IMR-90 (cell line): ENCODE results near the gene GRM4. TPM values are rescaled to one million over a fixed set of nuclear protein-coding genes. Genes with fewer than 3 reads are reported as not detected.
A peak's percentile ranks its signal among the peaks of the same experiment; 100 is the strongest.

Source experiments
- ATAC-seq: fragments of 200-7000 bp; cut with Tn5 transposase; 2 replicates; pipeline ENCODE4 v1.9.1; 2020; ENCODE audit warnings: low read depth, mild to moderate bottlenecking, moderate library complexity
- BruUV-seq: library from RNA; stranded (reverse); fragments of 400-500 nt; replicated peaks from 2 replicates; lab custom pipeline; 2021; lab: Mats Ljungman, UMichigan
- CTCF ChIA-PET: fragments of 300-600 bp; formaldehyde crosslinking; extraction: SDS; loops from one replicate; lab custom pipeline; 2021; ENCODE audit warnings: antibody characterized with exemption; lab: Yijun Ruan, JAX
- POLR2A ChIA-PET: fragments of 300-600 bp; sonication (Branson Sonifier 250); formaldehyde crosslinking; loops from one replicate; lab custom pipeline; 2022; ENCODE audit warnings: antibody characterized with exemption; ENCODE audit not compliant: unreplicated experiment; lab: Charles Lee
- DNase-seq: peaks from one replicate; pipeline ENCODE4 v3.0.0; 2013
- H2AFZ ChIP-seq: replicated peaks from 2 replicates; pipeline ENCODE3; 2013; ENCODE audit warnings: low read length, mild to moderate bottlenecking; ENCODE audit not compliant: poor library complexity
- H2AK5ac ChIP-seq: 2 replicates; pipeline ENCODE4 v1.6.1; 2013; ENCODE audit warnings: low read depth, low read length, inconsistent platforms
- H2AK9ac ChIP-seq: replicated peaks from 2 replicates; pipeline ENCODE3; 2013; ENCODE audit warnings: mild to moderate bottlenecking, low read depth, low read length, moderate library complexity; ENCODE audit not compliant: poor library complexity
- H2BK120ac ChIP-seq: 2 replicates; pipeline ENCODE4 v1.6.1; 2013; ENCODE audit warnings: low read depth, low read length, inconsistent platforms
- H2BK15ac ChIP-seq: 3 replicates; pipeline ENCODE4 v1.6.1; 2013; ENCODE audit warnings: low read depth, low read length, inconsistent platforms
- H2BK20ac ChIP-seq: 2 replicates; pipeline ENCODE4 v1.6.1; 2013; ENCODE audit warnings: low read depth, mild to moderate bottlenecking, inconsistent platforms, low read length, moderate library complexity
- H2BK5ac ChIP-seq: 2 replicates; pipeline ENCODE4 v1.6.1; 2013; ENCODE audit warnings: mild to moderate bottlenecking, low read depth, low read length, inconsistent platforms; ENCODE audit not compliant: poor library complexity, severe bottlenecking
- H3K14ac ChIP-seq: replicated peaks from 2 replicates; pipeline ENCODE4 v1.6.1; 2013; ENCODE audit warnings: low read depth, low read length, inconsistent platforms
- H3K18ac ChIP-seq: 2 replicates; pipeline ENCODE4 v1.6.1; 2013; ENCODE audit warnings: low read depth, low read length, control low read depth
- H3K23ac ChIP-seq: 2 replicates; pipeline ENCODE4 v1.6.1; 2013; ENCODE audit warnings: low read depth, low read length, inconsistent platforms
- H3K27ac ChIP-seq: 2 replicates; pipeline ENCODE4 v1.5.1; 2013; ENCODE audit warnings: mild to moderate bottlenecking, control low read depth, low read length; ENCODE audit not compliant: insufficient read depth
- H3K27me3 ChIP-seq: 2 replicates; pipeline ENCODE4 v1.6.1; 2013; ENCODE audit warnings: low read length; ENCODE audit not compliant: control insufficient read depth, insufficient read depth
- H3K36me3 ChIP-seq: 2 replicates; pipeline ENCODE4 v1.6.1; 2013; ENCODE audit warnings: low read length, mixed read lengths; ENCODE audit not compliant: control insufficient read depth, insufficient read depth
- H3K4ac ChIP-seq: 2 replicates; pipeline ENCODE4 v1.6.1; 2013; ENCODE audit warnings: low read depth, low read length, inconsistent platforms
- H3K4me1 ChIP-seq: 2 replicates; pipeline ENCODE4 v1.6.1; 2013; ENCODE audit warnings: low read length, mixed read lengths; ENCODE audit not compliant: control insufficient read depth, insufficient read depth
- H3K4me2 ChIP-seq: 2 replicates; pipeline ENCODE4 v1.6.1; 2013; ENCODE audit warnings: low read depth, mild to moderate bottlenecking, control low read depth, low read length, moderate library complexity
- H3K4me3 ChIP-seq: 2 replicates; pipeline ENCODE4 v1.5.1; 2013; ENCODE audit warnings: low read depth, mild to moderate bottlenecking, control low read depth, low read length, moderate library complexity; ENCODE audit not compliant: insufficient read depth
- H3K56ac ChIP-seq: 2 replicates; pipeline ENCODE4 v1.6.1; 2013; ENCODE audit warnings: low read length, inconsistent platforms; ENCODE audit not compliant: insufficient read depth; ENCODE audit errors: extremely low read depth
- H3K79me1 ChIP-seq, 2 experiments: 2 replicates each; pipeline ENCODE4 v1.6.1; 2013; ENCODE audit warnings: low read length in 2 of 2, inconsistent platforms in 1 of 2, low read depth in 1 of 2
- H3K9ac ChIP-seq: 2 replicates; pipeline ENCODE4 v1.6.1; 2013; ENCODE audit warnings: low read depth, low read length, control low read depth
- H3K9me1 ChIP-seq: 2 replicates; pipeline ENCODE4 v1.6.1; 2013; ENCODE audit warnings: low read length, inconsistent platforms; ENCODE audit not compliant: insufficient read depth
- H3K9me3 ChIP-seq: 2 replicates; pipeline ENCODE4 v1.6.1; 2013; ENCODE audit warnings: low read length; ENCODE audit not compliant: control insufficient read depth, insufficient read depth
- H4K20me1 ChIP-seq: 2 replicates; pipeline ENCODE4 v1.6.1; 2013; ENCODE audit warnings: low read length, inconsistent platforms; ENCODE audit not compliant: insufficient read depth
- H4K5ac ChIP-seq: 2 replicates; pipeline ENCODE4 v1.6.1; 2013; ENCODE audit warnings: mild to moderate bottlenecking, low read depth, low read length, control low read depth
- H4K8ac ChIP-seq, 2 experiments: 2 replicates each; pipeline ENCODE4 v1.6.1; 2013; ENCODE audit warnings: low read depth in 2 of 2, low read length in 2 of 2, control low read depth in 1 of 2, inconsistent platforms in 1 of 2
- H4K91ac ChIP-seq: 2 replicates; pipeline ENCODE4 v1.6.1; 2013; ENCODE audit warnings: low read depth, low read length, inconsistent platforms; ENCODE audit not compliant: insufficient read depth
- CEBPB ChIP-seq: IDR thresholded peaks from 2 replicates; pipeline ENCODE4 v1.6.1; 2012; ENCODE audit warnings: low read depth, low read length, improper control_type of control experiment
- CHD1 ChIP-seq: IDR thresholded peaks from 2 replicates; pipeline ENCODE4 v1.6.1; 2012; ENCODE audit warnings: low read depth, low read length, improper control_type of control experiment
- MXI1 ChIP-seq: IDR thresholded peaks from 2 replicates; pipeline ENCODE4 v1.6.1; 2012; ENCODE audit warnings: low read depth, mild to moderate bottlenecking, low read length, moderate library complexity, borderline replicate concordance
- NFE2L2 ChIP-seq: fragments of 150-350 bp; IDR thresholded peaks from 2 replicates; pipeline ENCODE4 v1.6.1; 2016; ENCODE audit warnings: low read depth, mild to moderate bottlenecking, low read length
- POLR2A ChIP-seq: IDR thresholded peaks from 2 replicates; pipeline ENCODE4 v1.6.1; 2012; ENCODE audit warnings: mild to moderate bottlenecking, low read depth, low read length
- RFX5 ChIP-seq: IDR thresholded peaks from 2 replicates; pipeline ENCODE4 v1.8.0; 2012; ENCODE audit warnings: low read depth, mild to moderate bottlenecking, low read length, moderate library complexity
- SMC3 ChIP-seq: fragments of 150-350 bp; IDR thresholded peaks from 2 replicates; pipeline ENCODE4 v1.6.1; 2016; ENCODE audit warnings: low read depth, mild to moderate bottlenecking, antibody characterized with exemption, low read length, moderate library complexity
- USF2 ChIP-seq: fragments of 150-350 bp; IDR thresholded peaks from 2 replicates; pipeline ENCODE4 v1.6.1; 2017; ENCODE audit warnings: mild to moderate bottlenecking, antibody characterized with exemption, low read length, low read depth
- WGBS, 2 experiments: methylation state at CpG; one replicate each; pipeline versions ENCODE4 v1.1.5 to v1.1.7; 2013; ENCODE audit warnings: missing lambda C conversion rate in 2 of 2; ENCODE audit not compliant: insufficient read length in 1 of 2; ENCODE audit errors: extremely low coverage in 2 of 2; 5-methylcytosine and 5-hydroxymethylcytosine counted together
- dilution Hi-C: fragments of 300-500 bp; cut with HindIII; formaldehyde crosslinking; loops from one replicate; pipeline ENCODE4 v1.14.3; 2018; ENCODE audit warnings: low sequenced_read_pairs; ENCODE audit not compliant: unreplicated experiment
- in situ Hi-C: fragments of 300-500 bp; cut with MboI; formaldehyde crosslinking; loops from 3 replicates; pipeline ENCODE4 v1.14.3; 2019; ENCODE audit warnings: low sequenced_read_pairs, inconsistent platforms, mixed read lengths
- intact Hi-C: fragments of 100-400 bp; cut with micrococcal nuclease; formaldehyde crosslinking; loops from 2 replicates; pipeline ENCODE4 v1.10.0; 2022
- polyA plus RNA-seq, 3 experiments: library from polyadenylated mRNA; depleted of rRNA; stranded (reverse); fragments of >200 nt; gene quantifications; 2 replicates each; pipeline ENCODE4 v1.2.3, GENCODE V29; 2012; ENCODE audit warnings: low replicate concordance in 1 of 3
- total RNA-seq: library from RNA; depleted of rRNA; stranded (reverse); fragments of >200 nt; gene quantifications from 2 replicates; pipeline ENCODE4 v1.2.3, GENCODE V29; 2012

The GRM4 gene
- total and polyA plus RNA-seq, 2 of the 4 experiments (the other 2 are of a cell fraction) = 0.02 TPM; not detected in 1

DNA sequence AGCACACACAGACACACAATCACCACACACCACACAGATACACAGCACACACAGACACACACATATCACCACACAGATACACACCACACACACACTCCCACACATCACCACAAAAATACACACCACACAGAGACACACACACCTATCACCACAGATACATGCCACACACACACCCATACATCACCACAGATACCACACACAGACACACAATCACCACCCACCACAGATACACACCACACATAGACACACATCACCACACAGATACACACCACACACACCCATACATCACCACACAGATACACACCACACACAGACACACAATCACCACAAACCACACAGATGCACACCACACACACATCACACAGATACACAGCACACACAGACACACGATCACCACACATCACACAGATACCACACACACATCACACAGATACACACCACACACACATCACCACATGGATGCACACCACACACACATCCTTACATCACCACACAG is 74.0 kb downstream of the GRM4 start:
- H3K18ac ChIP-seq = no peak overlapping the region
- DNase-seq (no peak), ATAC-seq (no peak)
- no TSS peak for BruUV-seq
- H3K14ac ChIP-seq = no peak overlapping the region
- H2BK120ac ChIP-seq = no peak overlapping the region
- no peak overlapping the region for H3K4me2 ChIP-seq
- no peak overlapping the region for H4K8ac ChIP-seq
- no peak for TF ChIP-seq CHD1
- no peak for TF ChIP-seq CEBPB
- no peak for TF ChIP-seq RFX5
- TF ChIP-seq USF2 = no peak
- no peak for TF ChIP-seq MXI1
- TF ChIP-seq NFE2L2 = no peak
- TF ChIP-seq POLR2A = no peak
- TF ChIP-seq SMC3 = no peak
- no peak overlapping the region for H2AK5ac ChIP-seq
- intact Hi-C loops (no loop called here), dilution Hi-C loops (no loop called here), in situ Hi-C loops (no loop called here)
- no peaks in the 10 kb centered on the region for H4K20me1 ChIP-seq
- CTCF ChIA-PET = no interaction called here
- no peak overlapping the region for H4K5ac ChIP-seq
- H3K4me3 ChIP-seq = no peak overlapping the region
- no peaks in the 10 kb centered on the region for H3K79me1 ChIP-seq
- peaks cover 28% of the 10 kb centered on the region; the same call in 1 of the 2 replicates for H3K27me3 ChIP-seq
- H3K9me3 ChIP-seq = no peaks in the 10 kb centered on the region
- no peak overlapping the region for H3K4ac ChIP-seq
- peak overlapping the region; percentile 84 for H2BK5ac ChIP-seq
- H2AK9ac ChIP-seq = peak overlapping the region; percentile 61
- H3K27ac ChIP-seq = no peak overlapping the region
- H3K4me1 ChIP-seq = no peaks in the 10 kb centered on the region
- no peak overlapping the region for H2BK20ac ChIP-seq
- H2BK15ac ChIP-seq = no peak overlapping the region
- H3K9ac ChIP-seq = no peak overlapping the region
- no peak overlapping the region for H3K56ac ChIP-seq
- no peak overlapping the region for H3K23ac ChIP-seq
- POLR2A ChIA-PET = no interaction called here
- H3K36me3 ChIP-seq = no peaks in the 10 kb centered on the region
- no peak overlapping the region for H2AFZ ChIP-seq
- H4K91ac ChIP-seq = no peak overlapping the region
- no CpG with 5 or more reads among the region's 1 CpG for WGBS, 2 experiments
- H3K9me1 ChIP-seq = peaks cover 10% of the 10 kb centered on the region
